Stimulated activated CD4-positive, alpha-beta T cell treated with anti-CD3 and anti-CD28 coated beads, Interleukin-4, amount 100 ng/mL, for 4 hours (primary cell): ENCODE results near the gene QPCT.
"Not testable (repeated sequence)": the region's sequence is repeated elsewhere in the genome, so short reads cannot be mapped to it uniquely, and the experiment has no call there.

Experiments
- DNase-seq, 2 experiments: peaks; one replicate each; pipeline ENCODE4 v3.0.0-alpha.2; 2020

Gene QPCT

DNA sequence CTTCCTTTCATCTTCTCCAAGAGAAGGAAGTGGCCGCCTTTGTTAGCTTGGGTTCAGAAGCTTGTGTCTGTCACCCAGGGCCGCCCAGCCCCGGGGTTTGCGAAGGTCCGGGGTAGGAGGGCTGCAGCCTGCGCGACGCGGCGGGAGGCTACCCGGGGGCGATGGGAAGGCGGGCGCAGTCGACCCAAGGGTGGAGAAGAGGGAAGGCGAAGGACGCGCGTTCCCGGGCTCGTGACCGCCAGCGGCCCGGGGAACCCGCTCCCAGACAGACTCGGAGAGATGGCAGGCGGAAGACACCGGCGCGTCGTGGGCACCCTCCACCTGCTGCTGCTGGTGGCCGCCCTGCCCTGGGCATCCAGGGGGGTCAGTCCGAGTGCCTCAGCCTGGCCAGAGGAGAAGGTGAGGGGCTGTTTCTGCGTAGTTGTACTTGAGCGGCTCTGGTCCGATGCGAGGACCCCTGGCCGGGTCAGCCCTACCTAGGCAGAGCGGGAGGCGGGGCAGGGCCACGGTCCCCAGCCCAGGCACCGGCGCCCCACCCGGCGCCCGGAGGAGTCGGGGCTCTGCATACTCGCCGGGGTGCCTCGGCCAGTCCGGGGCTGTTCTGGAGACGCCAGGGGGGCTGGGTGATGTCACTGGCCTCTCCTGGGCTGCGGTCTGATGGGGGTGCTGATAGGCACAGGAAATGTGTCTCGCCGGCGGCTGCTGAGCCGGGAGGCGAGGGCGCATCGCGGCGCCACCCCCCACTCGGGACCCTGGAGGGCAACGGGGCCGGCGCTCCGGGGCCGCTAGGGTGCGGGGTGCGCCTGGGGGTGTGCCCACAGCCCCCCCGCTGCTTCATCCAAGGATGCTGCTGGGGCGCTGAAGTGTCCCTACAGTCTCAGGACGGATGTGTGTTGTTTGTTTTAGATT lies at the start of gene QPCT:
TSS of gene QPCT (plus strand) at position 178 of the 909 bp plus-strand sequence. CDS start at position 280, 102 bp downstream.
- peak; percentile 48 to 62 for DNase-seq

DNA sequence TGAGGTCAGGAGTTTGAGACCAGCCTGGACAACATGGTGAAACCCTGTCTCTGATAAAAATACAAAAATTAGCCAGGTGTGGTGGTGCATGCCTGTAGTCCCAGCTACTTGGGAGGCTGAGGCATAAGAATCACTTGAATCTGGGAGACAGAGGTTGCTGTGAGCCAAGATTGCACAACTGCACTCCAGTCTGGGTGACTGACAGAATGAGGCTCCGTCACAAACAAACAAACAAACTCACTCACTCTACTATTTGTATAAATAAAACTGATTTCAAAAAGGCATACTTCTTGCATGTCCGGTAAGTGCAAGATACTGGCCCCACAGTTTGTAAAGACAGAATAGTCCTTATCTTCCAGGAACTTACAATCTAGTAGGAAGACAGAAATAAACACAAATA lies 49.6 kb upstream of the QPCT start:
- not testable (repeated sequence) for DNase-seq

DNA sequence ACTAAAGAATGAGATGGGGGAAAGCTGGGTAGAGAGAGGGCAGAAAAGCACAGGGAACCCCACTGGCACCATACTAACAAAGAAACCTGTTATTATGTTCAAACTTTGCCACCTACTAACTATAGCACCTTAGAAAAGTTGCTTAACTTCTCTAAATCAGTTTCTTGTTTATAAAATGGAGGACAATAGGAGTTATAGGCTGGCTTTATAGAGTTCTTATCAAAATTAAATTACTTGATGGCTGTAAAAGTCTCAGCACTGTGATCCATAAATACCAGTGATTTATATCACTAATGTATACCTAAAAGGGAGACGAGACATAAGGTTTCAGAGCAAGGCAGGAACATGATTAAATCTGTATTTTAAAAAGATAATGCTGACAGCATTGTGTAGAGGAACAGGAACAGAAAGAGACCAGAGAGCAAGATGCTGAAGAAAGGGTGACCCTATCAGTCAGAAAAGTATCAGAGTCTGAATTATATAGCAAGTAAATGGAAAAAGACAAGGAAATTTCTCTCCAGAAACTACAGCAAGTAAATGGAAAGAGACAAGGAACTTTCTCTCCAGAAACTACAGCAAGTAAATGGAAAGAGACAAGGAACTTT lies 48.9 kb upstream of the QPCT start:
- no peak for DNase-seq

DNA sequence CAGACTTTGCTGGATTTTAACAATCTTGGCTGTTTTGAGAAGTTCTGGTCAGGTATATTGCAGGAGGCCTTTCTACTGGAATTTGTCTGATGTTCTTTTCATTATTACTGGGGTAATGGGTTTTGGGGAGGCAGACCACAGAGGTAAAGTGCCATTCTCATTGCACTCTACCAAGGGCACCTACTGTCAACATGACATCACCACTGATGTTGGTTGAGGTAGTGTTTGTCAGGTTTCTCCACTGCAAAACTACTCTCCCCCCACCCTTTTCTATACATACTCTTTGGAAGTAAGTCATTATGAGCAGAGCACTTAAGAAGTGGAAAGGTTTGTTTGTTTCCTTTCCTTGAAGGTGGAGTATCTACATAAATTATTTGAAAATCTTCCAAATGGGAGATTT lies 46.8 kb upstream of the QPCT start:
- no peak for DNase-seq

DNA sequence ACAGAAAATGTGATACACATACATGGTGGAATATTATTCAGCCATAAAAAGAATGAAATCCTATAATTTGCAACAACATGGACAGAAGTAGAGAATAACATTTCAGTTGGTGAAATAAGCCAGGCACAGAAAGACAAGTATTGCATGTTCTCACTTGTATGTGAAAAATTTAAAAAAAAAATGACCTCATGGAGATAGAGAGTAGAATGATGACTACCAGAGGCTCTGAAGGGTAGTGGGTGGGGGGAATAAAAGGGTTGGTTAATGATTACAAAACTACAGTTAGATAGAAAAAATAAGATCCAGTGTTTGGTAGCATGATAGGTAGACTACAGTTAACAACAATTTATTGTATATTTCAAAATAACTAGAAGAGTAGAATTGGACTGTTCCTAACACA lies 44.3 kb upstream of the QPCT start:
- no peak for DNase-seq

DNA sequence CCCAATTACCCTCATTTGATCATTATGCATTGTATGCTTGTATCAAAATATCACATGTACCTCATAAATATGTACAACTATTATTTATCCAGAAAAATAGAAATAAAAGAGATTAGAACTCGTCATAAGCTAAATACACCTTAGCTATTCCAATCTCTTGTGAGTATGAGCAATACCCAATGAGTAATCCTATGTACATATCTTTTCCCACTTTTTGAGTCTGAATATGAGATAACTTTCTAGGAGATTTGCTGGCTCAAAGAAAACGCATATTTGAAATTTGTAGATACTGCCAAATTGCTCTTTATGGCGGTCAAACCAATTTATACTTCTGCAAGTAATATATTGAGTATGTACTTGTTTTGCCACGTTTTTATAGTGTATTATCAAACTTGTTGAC lies 43.9 kb upstream of the QPCT start:
- no peak for DNase-seq

DNA sequence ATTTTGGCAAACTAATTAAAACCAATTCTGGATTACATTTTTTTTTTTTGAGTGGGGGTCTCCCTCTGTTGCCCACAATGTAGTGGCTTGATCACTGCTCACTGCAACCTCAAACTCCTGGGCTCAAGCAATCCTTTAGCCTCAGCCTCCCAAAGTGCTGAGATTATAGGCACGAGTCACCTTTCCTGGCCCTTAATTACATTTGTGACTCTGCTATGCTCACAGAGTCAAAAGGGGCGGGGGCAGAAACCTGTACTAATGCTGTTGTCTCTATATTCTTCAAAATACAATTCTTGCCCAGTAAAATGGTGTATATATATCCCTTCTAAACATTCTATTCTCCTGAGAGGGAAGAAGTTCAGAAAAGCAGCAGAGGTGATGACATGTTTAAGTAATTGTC lies 43.0 kb upstream of the QPCT start:
- no peak for DNase-seq

DNA sequence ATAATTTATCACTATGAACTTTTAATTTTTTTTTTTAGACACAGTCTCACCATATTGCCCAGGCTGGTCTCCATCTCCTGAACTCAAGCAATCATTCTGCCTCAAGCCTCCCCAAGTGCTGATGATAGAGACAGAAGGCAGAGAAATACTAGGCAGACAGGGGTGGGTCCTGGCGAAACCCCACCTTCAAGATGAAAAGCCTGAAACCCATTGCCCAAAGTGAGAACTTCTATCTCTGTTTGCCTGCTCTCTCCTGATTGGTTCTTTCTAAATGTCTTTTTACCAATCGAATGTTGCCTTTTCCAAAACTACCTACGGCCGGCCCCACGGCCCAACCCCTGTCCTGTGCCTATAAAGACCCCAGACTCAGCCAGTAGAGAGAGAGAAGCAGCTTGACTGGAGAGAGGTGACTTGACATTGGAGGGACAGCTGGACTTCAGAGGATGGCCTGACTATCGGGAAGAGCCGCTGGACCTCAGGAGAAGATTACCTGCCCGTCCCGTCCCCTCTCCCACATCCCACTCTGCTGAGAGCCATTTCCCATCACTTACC lies 41.7 kb upstream of the QPCT start:
- no peak for DNase-seq

DNA sequence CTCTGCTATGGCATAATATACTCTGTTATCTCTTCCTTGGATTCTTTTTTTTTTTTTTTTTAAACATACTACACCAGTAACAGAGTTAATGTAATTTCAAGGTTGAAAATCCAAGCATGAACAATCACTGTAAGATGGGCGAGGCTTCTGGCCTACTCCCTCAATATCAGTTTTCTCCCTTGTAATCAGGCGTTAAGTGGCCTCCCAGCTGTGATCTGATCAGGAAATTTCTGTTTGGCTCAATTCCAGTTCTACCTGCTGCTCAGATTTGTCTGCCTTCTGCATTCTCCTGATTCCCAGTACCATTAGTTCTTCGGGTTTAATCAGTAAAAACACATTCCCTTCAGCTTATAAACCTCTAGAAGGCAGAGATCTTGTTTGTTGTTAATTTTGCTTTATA lies 38.4 kb upstream of the QPCT start:
- DNase-seq, result no peak

DNA sequence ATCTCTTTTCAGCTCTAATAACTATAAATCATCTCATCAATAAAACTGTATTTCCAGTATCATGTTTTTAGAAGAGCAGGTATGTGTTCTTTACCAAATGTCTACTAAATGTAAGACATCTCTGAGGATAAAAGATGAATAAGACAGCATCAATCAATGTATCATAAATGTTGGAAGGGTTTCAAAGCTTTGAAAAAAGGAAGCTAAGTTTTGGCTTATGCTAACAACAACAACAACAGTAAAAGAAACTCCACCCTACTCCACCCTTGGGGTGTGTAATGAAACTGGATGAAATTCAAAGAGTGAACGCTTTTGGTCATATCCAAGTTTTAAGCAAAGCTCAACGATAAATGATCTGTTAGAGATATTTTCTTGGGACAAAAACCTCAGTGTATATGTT lies 36.9 kb upstream of the QPCT start:
- no peak for DNase-seq

DNA sequence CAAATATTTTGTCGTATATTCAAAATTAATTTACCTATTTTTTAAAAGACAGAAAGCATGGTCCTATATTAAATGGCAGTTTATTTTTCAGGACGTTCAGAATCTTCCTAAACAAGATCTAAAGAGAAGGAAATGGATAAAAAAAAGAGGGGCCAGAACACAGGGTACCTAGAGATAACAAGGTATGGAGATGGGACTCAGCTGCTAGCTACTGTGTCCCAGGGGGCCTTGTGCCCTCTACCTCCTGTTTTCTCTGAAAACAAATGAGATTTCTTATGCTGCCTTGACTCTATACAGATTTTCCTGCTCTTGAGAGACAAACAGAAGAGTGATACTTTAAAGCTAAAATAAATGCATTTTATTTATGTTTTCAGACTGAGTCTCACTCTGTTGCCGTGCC lies 29.1 kb upstream of the QPCT start:
- DNase-seq, result no peak

DNA sequence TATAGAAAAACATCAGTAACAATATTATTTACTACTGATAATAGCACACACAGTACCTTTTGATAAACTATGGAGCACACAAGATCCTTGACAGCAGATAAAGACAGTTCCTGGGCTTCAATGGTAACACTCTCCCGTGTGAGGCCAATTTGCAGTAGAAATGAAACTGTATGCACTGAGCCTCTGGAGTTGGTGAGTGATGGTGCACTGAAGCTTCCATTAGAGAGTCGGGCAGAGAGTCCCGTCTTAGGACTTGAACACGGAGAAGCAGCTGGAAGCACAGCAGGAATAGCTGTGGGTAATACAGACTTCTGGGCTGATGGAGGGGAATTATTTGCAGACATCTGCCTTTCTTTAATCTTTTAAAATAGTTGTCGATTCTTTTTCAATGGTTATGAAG lies 28.2 kb upstream of the QPCT start:
- no peak for DNase-seq

DNA sequence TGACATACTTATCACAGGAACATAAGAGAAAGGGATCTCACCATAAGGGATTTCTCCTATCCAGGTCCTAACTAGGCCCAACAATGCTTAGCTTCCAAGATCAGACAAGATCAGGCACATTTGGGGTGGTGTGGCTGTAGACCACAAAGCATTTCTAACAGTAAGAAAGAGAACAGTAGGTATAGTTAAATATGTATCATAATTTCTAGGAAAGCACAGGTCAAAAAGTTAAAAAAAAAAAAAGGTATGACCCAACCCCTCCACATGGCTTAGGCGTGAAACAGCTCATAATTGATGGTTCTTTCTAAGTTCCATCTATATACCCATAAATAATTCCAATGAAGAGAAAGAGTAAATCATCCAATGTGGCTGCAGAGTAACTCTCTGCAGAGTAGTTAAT lies 26.7 kb upstream of the QPCT start:
- no peak for DNase-seq

DNA sequence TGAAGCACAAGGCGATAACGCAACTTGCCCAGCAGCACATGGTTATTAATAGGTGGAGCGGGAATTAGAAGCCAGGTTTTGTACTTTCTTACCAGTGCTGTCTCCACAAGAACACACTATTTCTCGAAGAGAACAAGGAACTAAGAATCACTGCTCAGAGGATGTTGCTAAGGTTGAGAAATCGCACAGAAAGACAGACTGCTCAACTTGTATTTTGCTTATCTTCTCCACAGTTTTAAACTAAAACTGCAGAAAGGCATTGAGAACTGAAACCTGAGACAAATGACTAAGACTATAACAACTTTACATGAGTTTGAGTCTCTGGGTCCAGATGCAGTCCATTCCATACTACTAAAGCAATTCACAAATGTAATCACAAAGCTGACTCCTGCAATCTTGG lies 26.0 kb upstream of the QPCT start:
- DNase-seq, result no peak

DNA sequence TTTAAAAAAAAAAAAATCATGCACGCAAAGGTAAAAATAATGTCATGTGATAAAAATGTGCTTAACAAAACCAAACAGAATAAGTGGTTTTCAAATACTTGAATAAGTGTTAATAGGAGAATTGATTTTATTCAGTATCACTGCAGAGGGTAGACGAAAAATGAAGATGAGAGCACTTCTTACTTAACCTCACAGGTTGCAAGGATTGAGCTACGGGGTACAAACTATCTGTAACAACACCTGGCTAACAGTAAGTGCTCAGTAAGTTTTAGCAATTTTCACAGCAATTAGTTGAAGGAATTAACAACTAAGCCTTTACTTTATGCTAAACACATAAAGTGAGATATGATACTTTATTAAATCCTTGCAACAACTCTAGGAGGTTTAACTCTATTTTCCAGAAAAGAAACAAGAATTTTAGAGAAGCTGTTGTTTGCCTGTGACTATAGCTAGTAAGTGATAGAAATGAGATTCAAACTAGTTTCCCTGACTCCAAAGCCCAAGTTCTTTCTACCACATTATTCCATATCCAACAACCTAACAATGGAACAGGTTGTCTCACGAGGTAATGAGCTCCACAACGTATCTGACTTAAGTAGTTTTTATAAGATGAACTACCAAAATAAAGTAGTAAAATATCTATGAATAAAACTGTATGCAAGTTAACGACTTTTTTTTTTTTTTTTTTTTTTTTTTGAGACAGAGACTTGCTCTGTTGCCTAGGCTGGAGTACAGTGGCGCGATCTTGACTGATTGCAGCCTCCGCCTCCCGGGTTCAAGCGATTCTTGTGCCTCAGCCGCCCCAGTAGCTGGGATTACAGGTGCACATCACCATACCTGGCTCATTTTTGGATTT lies 24.4 kb upstream of the QPCT start:
- no peak for DNase-seq

DNA sequence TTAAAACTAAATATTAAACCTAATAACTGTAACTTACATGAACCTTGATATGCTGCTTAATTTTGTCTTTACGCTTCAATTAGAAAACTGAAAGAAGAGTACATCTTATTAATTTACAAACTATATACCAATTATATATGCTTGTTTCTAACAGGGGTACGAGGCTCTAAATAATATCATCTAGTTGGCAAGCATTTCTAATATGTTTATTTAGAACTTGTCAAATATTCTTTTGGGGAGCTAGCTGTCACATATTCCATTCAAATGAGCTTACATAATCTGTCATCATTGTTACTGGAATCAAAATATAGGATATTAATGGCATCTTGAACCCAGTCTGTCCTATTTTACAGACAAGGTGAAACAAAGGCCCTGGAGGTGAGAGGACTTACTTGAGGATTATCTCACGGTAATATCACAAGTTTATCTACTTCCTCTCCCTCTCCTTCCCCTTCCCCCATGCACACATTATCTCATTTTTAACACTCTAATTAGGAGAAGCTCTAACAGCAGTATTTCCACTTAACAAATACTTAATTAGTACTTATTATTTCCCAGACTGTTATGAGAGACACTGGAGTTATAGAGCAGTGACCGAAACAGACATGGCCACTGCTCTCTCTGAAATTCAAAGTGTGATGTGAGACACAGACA lies 23.3 kb upstream of the QPCT start:
- no peak for DNase-seq

DNA sequence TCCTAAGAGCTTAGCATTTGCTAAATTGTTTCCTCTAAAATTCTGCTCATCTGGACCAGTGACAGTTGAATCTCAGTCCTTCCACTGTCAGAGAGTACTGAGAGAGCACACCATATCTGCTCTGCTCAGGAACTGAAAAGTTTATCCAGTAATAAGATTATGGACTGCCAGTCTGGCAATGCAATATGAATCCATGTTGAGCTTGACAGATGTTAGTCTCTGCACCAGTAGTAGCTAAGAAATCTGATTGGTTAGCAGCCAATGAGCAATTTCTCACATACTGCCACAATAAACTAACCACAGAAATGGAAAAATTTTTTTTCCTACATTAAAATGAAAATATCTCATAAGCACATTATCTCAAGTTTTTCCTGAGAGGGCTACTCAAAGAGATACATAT lies 22.1 kb upstream of the QPCT start:
- DNase-seq, result no peak

DNA sequence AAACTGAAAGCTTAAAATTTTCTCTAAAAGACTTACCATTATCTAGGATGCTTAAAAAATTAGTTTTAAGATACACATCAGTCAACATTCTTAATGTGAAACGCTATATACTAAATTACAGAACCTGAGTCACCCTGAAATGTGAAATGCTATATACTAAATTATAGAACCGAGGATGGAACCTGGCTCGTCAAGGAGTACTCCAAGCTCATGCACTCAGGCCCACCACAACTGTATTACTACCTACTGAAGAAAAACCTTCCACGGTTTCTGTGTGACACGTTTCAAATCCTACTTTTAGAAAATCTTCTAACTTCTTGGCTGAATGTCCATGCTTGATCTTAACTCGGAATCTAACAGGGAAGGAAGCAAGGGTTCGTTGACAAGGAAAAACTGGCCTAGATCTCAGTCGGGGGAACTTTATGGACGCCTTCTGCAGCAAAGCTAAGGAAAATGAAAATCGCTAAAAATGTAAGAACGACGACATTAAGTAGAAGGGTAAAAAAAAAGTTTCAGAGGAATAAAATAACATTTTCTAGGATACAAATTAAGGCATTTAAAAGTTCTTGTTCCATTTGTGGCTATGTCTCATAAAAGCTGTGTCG lies 21.2 kb upstream of the QPCT start:
- DNase-seq, result no peak

DNA sequence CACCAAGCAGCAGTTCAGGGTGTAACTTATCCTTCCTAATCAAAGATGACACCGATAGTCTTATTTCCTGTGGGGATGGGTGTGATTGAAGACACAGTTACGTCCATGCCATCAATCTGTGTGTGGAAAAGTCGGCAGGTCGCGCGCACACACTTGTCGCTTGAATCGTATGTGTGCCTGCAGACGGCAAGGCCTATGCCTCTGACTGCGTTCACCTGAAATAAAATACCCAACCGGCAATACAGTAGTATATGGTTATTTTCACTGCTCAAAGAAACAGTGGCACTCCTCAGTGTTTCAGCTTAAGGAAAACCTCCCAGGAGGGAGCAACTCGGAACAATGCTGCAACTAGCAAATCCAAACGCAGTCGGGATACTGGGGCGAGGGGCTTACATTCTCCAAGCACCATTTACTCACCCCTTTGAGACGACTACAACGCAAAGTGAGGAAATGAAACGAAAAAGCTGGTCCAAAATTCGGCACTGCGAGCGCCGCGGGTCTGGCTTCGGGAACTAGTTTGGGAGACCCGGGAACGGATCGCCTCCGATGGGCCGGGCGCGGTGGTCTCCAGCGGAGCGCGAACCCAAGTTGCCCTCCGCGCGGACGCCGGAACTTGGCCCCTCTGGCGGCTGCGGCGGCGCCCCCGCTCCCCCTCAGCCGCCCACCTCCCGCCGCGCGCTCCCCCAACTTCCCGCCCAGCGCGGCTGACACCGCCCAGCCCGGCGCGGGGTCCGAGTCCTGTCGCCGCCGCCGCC lies 20.5 kb upstream of the QPCT start:
- peak; percentile 21 to 42 for DNase-seq

DNA sequence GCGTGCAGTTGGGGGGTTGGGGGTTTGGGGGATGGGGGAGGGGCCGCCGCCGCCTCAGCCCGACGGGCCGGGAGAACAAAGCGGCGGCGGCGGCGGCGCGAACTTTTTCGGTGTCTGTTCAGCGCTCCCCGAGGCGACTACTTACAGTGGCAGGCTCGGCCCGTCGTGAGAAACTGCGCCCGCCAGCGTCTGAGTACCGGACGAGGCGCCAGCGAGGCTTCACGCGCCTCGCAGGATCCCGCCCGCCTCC lies 20.0 kb upstream of the QPCT start:
- DNase-seq, result no peak

DNA sequence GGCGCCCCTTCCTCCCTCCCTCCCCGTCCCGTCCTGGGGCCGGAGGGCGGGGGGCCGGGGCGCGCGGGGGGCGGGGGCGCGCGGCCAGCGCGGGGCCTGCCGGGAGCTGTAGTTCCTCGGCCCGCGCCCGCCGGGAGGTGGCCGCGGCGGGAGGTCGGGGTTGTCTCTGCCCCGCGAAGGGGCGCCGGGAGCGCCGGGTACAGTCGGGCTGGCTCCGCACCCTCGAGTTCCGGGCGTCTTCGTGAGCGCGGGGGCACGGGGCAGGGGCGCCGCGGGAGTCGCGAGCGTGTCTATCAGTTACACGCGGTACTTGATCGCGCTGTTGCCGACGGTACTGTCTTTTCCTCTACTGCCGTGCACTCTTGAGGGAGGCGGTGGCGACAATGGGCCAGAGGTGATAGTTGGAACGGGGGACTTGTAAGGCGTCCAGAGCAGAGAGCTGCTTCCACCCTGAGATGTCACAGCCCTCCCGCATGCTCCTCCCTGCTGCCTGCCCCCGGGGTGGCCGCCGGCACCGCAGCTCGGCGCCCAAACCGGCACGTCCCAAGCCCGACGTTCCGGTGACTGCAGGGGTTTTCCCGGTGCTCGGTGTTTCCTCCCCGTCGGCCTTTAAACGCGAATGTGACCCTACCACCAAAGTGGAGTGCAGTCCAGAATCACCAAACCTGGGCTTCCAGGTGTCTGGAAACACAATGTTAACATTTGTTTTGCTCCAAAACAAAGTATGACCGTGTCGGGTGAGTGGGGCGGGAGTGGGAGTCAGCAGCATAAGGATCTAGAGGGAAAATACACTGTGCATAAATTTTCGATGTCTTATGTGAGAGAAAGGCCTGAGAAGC lies 19.4 kb upstream of the QPCT start, which contains the start of gene PRKD3:
TSS of gene PRKD3 (minus strand) at position 48 of the 839 bp plus-strand sequence. CDS start 8,309 bp downstream, outside the sequence.
- peak; percentile 63 to 66 for DNase-seq
